ENCODE data around the gene TM9SF1. TPM values are rescaled to one million over a fixed set of nuclear protein-coding genes. Genes with fewer than 3 reads are reported as not detected.

TM9SF1 gene
- total and polyA plus RNA-seq, 2 of the 4 experiments (the other 2 are of a cell fraction) = 40.4 to 65.6 TPM

- Histone ChIP-seq H2BK120ac (ENCODE audit: low read depth, low read length) (no peak overlapping the region), H3K23ac (ENCODE audit: low read depth, low read length) (no peak overlapping the region; the same call in 1 of the 2 replicates), H3K4ac (ENCODE audit: low read depth, low read length) (no peak overlapping the region), H3K79me1 (ENCODE audit: low read depth in 1 of 2, low read length in 2 of 2) (peaks cover 25 to 56% of the 10 kb centered on the region in 2 experiments), H2BK20ac (ENCODE audit: low read depth, low read length) (no peak overlapping the region), H3K18ac (ENCODE audit: low read depth, low read length) (no peak overlapping the region), H4K8ac (ENCODE audit: low read depth in 2 of 2, low read length in 2 of 2) (no peak overlapping the region), H2BK5ac (ENCODE audit: low read depth, low read length, poor library complexity, severe bottlenecking) (no peak overlapping the region), H4K91ac (ENCODE audit: insufficient read depth, low read depth, low read length) (no peak overlapping the region), H3K4me3 (ENCODE audit: insufficient read depth, low read depth, low read length) (no peak overlapping the region), H3K9ac (ENCODE audit: low read depth, low read length) (no peak overlapping the region), H3K4me2 (ENCODE audit: low read depth, low read length) (no peak overlapping the region), H3K9me1 (ENCODE audit: insufficient read depth, low read length) (peaks cover 7% of the 10 kb centered on the region), H3K4me1 (ENCODE audit: control insufficient read depth, insufficient read depth, low read length) (peaks cover 10% of the 10 kb centered on the region), H3K56ac (ENCODE audit: extremely low read depth, insufficient read depth, low read length) (no peak overlapping the region; the same call in 1 of the 2 replicates), H3K36me3 (ENCODE audit: control insufficient read depth, insufficient read depth, low read length) (peaks cover 6% of the 10 kb centered on the region; the same call in 1 of the 2 replicates), H2BK15ac (ENCODE audit: low read depth, low read length) (no peak overlapping the region), H4K5ac (ENCODE audit: low read depth, low read length) (no peak overlapping the region), H3K27ac (ENCODE audit: insufficient read depth, low read length) (no peak overlapping the region), H3K27me3 (ENCODE audit: control insufficient read depth, insufficient read depth, low read length) (no peaks in the 10 kb centered on the region), H3K9me3 (ENCODE audit: control insufficient read depth, insufficient read depth, low read length) (no peaks in the 10 kb centered on the region), H4K20me1 (ENCODE audit: insufficient read depth, low read length) (no peaks in the 10 kb centered on the region), H3K14ac (replicated peaks; ENCODE audit: low read depth, low read length) (no peak overlapping the region), H2AFZ (replicated peaks; ENCODE audit: low read length, poor library complexity) (no peak overlapping the region), H2AK9ac (replicated peaks; ENCODE audit: low read depth, low read length, poor library complexity) (no peak overlapping the region), H2AK5ac (ENCODE audit: low read depth, low read length) (no peak overlapping the region)
- no peak for DNase-seq
- no CpG with 5 or more reads among the region's 1 CpG for WGBS, 2 experiments (ENCODE audit: extremely low coverage in 2 of 2, insufficient read length in 1 of 2)
- POLR2A ChIA-PET (ENCODE audit: unreplicated experiment) = interaction anchor here (0.6 kb wide), 2 partner anchors 9 to 1126 kb away, joined by 4 to 8 read pairs; no protein-coding TSS in a partner anchor
- dilution Hi-C loops (cut with HindIII; ENCODE audit: low sequenced_read_pairs, unreplicated experiment) (no loop called here), in situ Hi-C loops (cut with MboI; ENCODE audit: low sequenced_read_pairs) (no loop called here), intact Hi-C loops (cut with micrococcal nuclease) (no loop called here)
- ATAC-seq (ENCODE audit: low read depth) = no peak
- CTCF ChIA-PET = interaction anchor here (0.6 to 2.5 kb wide), 2 partner anchors 13 to 735 kb away, joined by 3 to 7 read pairs; partner anchors contain the start of gene MDP1
- no peak for TF ChIP-seq CEBPB (IDR thresholded peaks at IDR 0.05; ENCODE audit: low read depth, low read length)
- TF ChIP-seq ELK1 (IDR thresholded peaks at IDR 0.05; ENCODE audit: borderline replicate concordance, low read depth, low read length) = no peak
- no peak for TF ChIP-seq CHD1 (IDR thresholded peaks at IDR 0.05; ENCODE audit: low read depth, low read length)
- no peak for TF ChIP-seq RCOR1 (IDR thresholded peaks at IDR 0.05; ENCODE audit: insufficient replicate concordance, low read length)
- no peak for TF ChIP-seq POLR2A (IDR thresholded peaks at IDR 0.05; ENCODE audit: low read depth, low read length)
- no peak for TF ChIP-seq NFE2L2 (IDR thresholded peaks at IDR 0.05; ENCODE audit: low read depth, low read length)
- no peak for TF ChIP-seq MAFK (IDR thresholded peaks at IDR 0.05; ENCODE audit: low read depth, low read length)
- TF ChIP-seq RFX5 (IDR thresholded peaks at IDR 0.05; ENCODE audit: low read depth, low read length) = no peak
- no peak for TF ChIP-seq MAZ (IDR thresholded peaks at IDR 0.05; ENCODE audit: borderline replicate concordance, low read depth, low read length)
- TF ChIP-seq CTCF (conservative IDR thresholded peaks at IDR 0.05; ENCODE audit: low read depth, low read length) = no peak
- no peak for TF ChIP-seq MXI1 (IDR thresholded peaks at IDR 0.05; ENCODE audit: borderline replicate concordance, low read depth, low read length)
- no peak for TF ChIP-seq FOS (IDR thresholded peaks at IDR 0.05; ENCODE audit: low read depth, low read length)
- no peak for TF ChIP-seq RAD21 (IDR thresholded peaks at IDR 0.05; ENCODE audit: low read length)
- TF ChIP-seq SMC3 (IDR thresholded peaks at IDR 0.05; ENCODE audit: low read depth, low read length) = no peak
- no peak for TF ChIP-seq USF2 (IDR thresholded peaks at IDR 0.05; ENCODE audit: low read depth, low read length)
- TF ChIP-seq BHLHE40 (IDR thresholded peaks at IDR 0.05; ENCODE audit: low read depth, low read length) = no peak
- BruUV-seq (replicated peaks) = no TSS peak
Observed at GRCh38 chr14:24228902-24229301, 33.7 kb upstream of the TM9SF1 start.
